HepG2 (cell line): ENCODE results near the gene ATP8A2. TPM values are rescaled to one million over a fixed set of nuclear protein-coding genes. Genes with fewer than 3 reads are reported as not detected.

ENCODE experiments used
- ATAC-seq: fragments of 200-7000 bp; cut with Tn5 transposase; 3 replicates; pipeline ENCODE4 v1.9.1; 2020; ENCODE audit warnings: mild to moderate bottlenecking, moderate library complexity
- BruUV-seq: library from RNA; stranded (reverse); fragments of 400-500 nt; replicated peaks from 2 replicates; lab custom pipeline; 2021; lab: Mats Ljungman, UMichigan
- CTCF ChIA-PET: fragments of 300-600 bp; formaldehyde crosslinking; extraction: SDS; loops from one replicate; lab custom pipeline; 2021; ENCODE audit warnings: low total read pairs, inconsistent platforms, low intra/inter-chr PET ratio; lab: Yijun Ruan, JAX
- POLR2A ChIA-PET: fragments of 350-600 bp; sonication (Branson Sonifier 250); formaldehyde crosslinking; loops from one replicate; lab custom pipeline; 2020; ENCODE audit warnings: antibody characterized with exemption, inconsistent platforms; lab: Yijun Ruan, JAX
- DNase-seq: peaks from one replicate; pipeline ENCODE4 v3.0.0-alpha.2; 2015; ENCODE audit warnings: low spot score
- FAIRE-seq: peaks from 3 replicates; lab custom pipeline; 2011; peaks lifted over from hg19 to GRCh38; lab: Jason Lieb, UNC
- H2AFZ ChIP-seq: one replicate; pipeline ENCODE4 v1.6.1; 2011; ENCODE audit warnings: low read length, inconsistent platforms
- H3K27ac ChIP-seq: fragments of 300-600 bp; 3 replicates; pipeline ENCODE4 v1.8.0; 2011; ENCODE audit warnings: mixed run types, mild to moderate bottlenecking, mixed read lengths, low read length, inconsistent platforms; ENCODE audit not compliant: insufficient read depth; ENCODE audit errors: extremely low read length
- H3K27me3 ChIP-seq, 2 experiments: fragments of 200-600 bp in 1 of 2; 2 replicates in 1 of 2; 3 replicates in 1 of 2; pipeline versions ENCODE4 v1.6.0 to v1.8.0; 2011; ENCODE audit warnings: low read length in 2 of 2, mild to moderate bottlenecking in 2 of 2, moderate library complexity in 2 of 2, inconsistent platforms in 1 of 2; ENCODE audit not compliant: insufficient read depth in 2 of 2, control insufficient read depth in 1 of 2
- H3K36me3 ChIP-seq, 2 experiments: fragments of 200-600 bp in 1 of 2; replicated peaks in 1 of 2; 2 replicates in 1 of 2; 3 replicates in 1 of 2; pipeline versions ENCODE4 v1.5.1 to v1.8.0; 2011; ENCODE audit warnings: low read length in 2 of 2, inconsistent platforms in 1 of 2; ENCODE audit not compliant: insufficient read depth in 2 of 2, control insufficient read depth in 1 of 2
- H3K4me1 ChIP-seq: 2 replicates; pipeline ENCODE4 v1.5.1; 2012; ENCODE audit warnings: low read length, inconsistent platforms; ENCODE audit not compliant: insufficient read depth
- H3K4me2 ChIP-seq: 2 replicates; pipeline ENCODE4 v1.6.0; 2011; ENCODE audit warnings: low read depth, low read length, inconsistent platforms
- H3K4me3 ChIP-seq, 3 experiments: fragments of 200-600 bp in 1 of 3; sonication (generic), shearing (Covaris generic) in 1 of 3; replicated peaks in 1 of 3; 2 replicates each; pipeline ENCODE4 v1.5.1; 2011 to 2016; ENCODE audit warnings: low read length in 3 of 3, inconsistent platforms in 2 of 3, low read depth in 2 of 3, mild to moderate bottlenecking in 2 of 3, control low read depth in 1 of 3, mixed read lengths in 1 of 3; ENCODE audit not compliant: insufficient read depth in 1 of 3
- H3K79me2 ChIP-seq: one replicate; pipeline ENCODE4 v1.6.1; 2011; ENCODE audit warnings: low read length, inconsistent platforms; ENCODE audit not compliant: insufficient read depth
- H3K9ac ChIP-seq: 2 replicates; pipeline ENCODE4 v1.6.0; 2011; ENCODE audit warnings: mild to moderate bottlenecking, low read depth, low read length, inconsistent platforms; ENCODE audit not compliant: insufficient read depth
- H3K9me3 ChIP-seq: 2 replicates; pipeline ENCODE4 v1.5.1; 2012; ENCODE audit warnings: mild to moderate bottlenecking, low read length
- H4K20me1 ChIP-seq: 2 replicates; pipeline ENCODE4 v1.6.0; 2011; ENCODE audit warnings: inconsistent platforms, mild to moderate bottlenecking, low read length, moderate library complexity; ENCODE audit not compliant: insufficient read depth
- BHLHE40 ChIP-seq: IDR thresholded peaks from 2 replicates; pipeline ENCODE4 v1.6.1; 2011; ENCODE audit warnings: low read length, improper control_type of control experiment
- DNMT1 ChIP-seq: sonication (generic); formaldehyde crosslinking; IDR thresholded peaks from 2 replicates; pipeline ENCODE4 v1.5.1; 2020; ENCODE audit warnings: mild to moderate bottlenecking, missing genetic modification reagents
- DPF2 ChIP-seq: sonication (generic); formaldehyde crosslinking; IDR thresholded peaks from 2 replicates; pipeline ENCODE4 v1.4.0; 2020; ENCODE audit warnings: mild to moderate bottlenecking, low read depth, missing genetic modification reagents, borderline replicate concordance
- FLYWCH1 ChIP-seq: sonication (generic); formaldehyde crosslinking; IDR thresholded peaks from 2 replicates; pipeline ENCODE4 v1.8.1; 2023; ENCODE audit warnings: mild to moderate bottlenecking, missing genetic modification reagents
- GMEB2 ChIP-seq: IDR thresholded peaks from 2 replicates; pipeline ENCODE4 v1.6.1; 2016; ENCODE audit warnings: missing biosample characterization, missing genetic modification reagents, low read depth
- HOXA5 ChIP-seq: sonication (generic); formaldehyde crosslinking; IDR thresholded peaks from 2 replicates; pipeline ENCODE4 v1.4.0; 2020; ENCODE audit warnings: missing genetic modification reagents
- KAT7 ChIP-seq: IDR thresholded peaks from 2 replicates; pipeline ENCODE4 v1.6.1; 2018; ENCODE audit warnings: borderline replicate concordance, missing compliant biosample characterization
- MAZ ChIP-seq, 2 experiments: sonication (generic) in 1 of 2; formaldehyde crosslinking in 1 of 2; IDR thresholded peaks; 2 replicates each; pipeline versions ENCODE4 v1.5.0 to v1.6.1; 2012 to 2020; ENCODE audit warnings: low read depth in 2 of 2, mild to moderate bottlenecking in 2 of 2, borderline replicate concordance in 1 of 2, improper control_type of control experiment in 1 of 2, low read length in 1 of 2, missing genetic modification reagents in 1 of 2, moderate library complexity in 1 of 2
- MXD3 ChIP-seq: IDR thresholded peaks from 2 replicates; pipeline ENCODE4 v1.6.1; 2016; ENCODE audit warnings: mild to moderate bottlenecking, missing biosample characterization, missing genetic modification reagents
- NFATC3 ChIP-seq: sonication (generic); formaldehyde crosslinking; IDR thresholded peaks from 2 replicates; pipeline ENCODE4 v1.5.1; 2020; ENCODE audit warnings: mild to moderate bottlenecking, missing genetic modification reagents
- RBM22 ChIP-seq: fragments of 200-400 bp; formaldehyde crosslinking; optimal IDR thresholded peaks from 2 replicates; pipeline ENCODE3; 2017; ENCODE audit warnings: mild to moderate bottlenecking, low read length, moderate library complexity
- TAF1 ChIP-seq: sonication (generic); formaldehyde crosslinking; IDR thresholded peaks from 2 replicates; pipeline ENCODE4 v1.4.0; 2020; ENCODE audit warnings: missing genetic modification reagents
- TBP ChIP-seq: sonication (generic); formaldehyde crosslinking; IDR thresholded peaks from 2 replicates; pipeline ENCODE4 v1.5.0; 2020; ENCODE audit warnings: missing genetic modification reagents
- TCF12 ChIP-seq, 2 experiments: fragments of 450-650 bp in 1 of 2; sonication (generic) in 1 of 2; formaldehyde crosslinking in 1 of 2; IDR thresholded peaks; 2 replicates each; pipeline versions ENCODE4 v1.6.1 to v1.8.0; 2017 to 2022; ENCODE audit warnings: antibody characterized with exemption in 1 of 2, mild to moderate bottlenecking in 1 of 2, missing genetic modification reagents in 1 of 2, moderate library complexity in 1 of 2
- USF2 ChIP-seq, 2 experiments: sonication (generic) in 1 of 2; formaldehyde crosslinking in 1 of 2; IDR thresholded peaks; 2 replicates each; pipeline versions ENCODE4 v1.5.1 to v1.6.1; 2011 to 2020; ENCODE audit warnings: borderline replicate concordance in 1 of 2, low read depth in 1 of 2, low read length in 1 of 2, mild to moderate bottlenecking in 1 of 2, missing genetic modification reagents in 1 of 2, moderate library complexity in 1 of 2
- ZNF24 ChIP-seq: fragments of 450-650 bp; IDR thresholded peaks from 2 replicates; pipeline ENCODE4 v1.6.1; 2017; ENCODE audit warnings: antibody characterized with exemption, mild to moderate bottlenecking
- ZNF800 ChIP-seq: sonication (generic); formaldehyde crosslinking; IDR thresholded peaks from 2 replicates; pipeline ENCODE4 v1.4.0; 2020; ENCODE audit warnings: missing genetic modification reagents
- WGBS: methylation state at CpG from one replicate; pipeline ENCODE4 v1.1.6; 2017; ENCODE audit warnings: low lambda C conversion rate; 5-methylcytosine and 5-hydroxymethylcytosine counted together
- in situ Hi-C: cut with HindIII; loops from 2 replicates; pipeline ENCODE4 v1.10.0; 2017; ENCODE audit warnings: low pct_unique_long_range_greater_than_20kb; ENCODE audit not compliant: extremely low pct_ligation_motif_present
- intact Hi-C: fragments of 100-400 bp; cut with micrococcal nuclease; formaldehyde crosslinking; loops from one replicate; pipeline ENCODE4 v1.10.0; 2022; ENCODE audit not compliant: unreplicated experiment
- polyA plus RNA-seq, 8 experiments: library from polyadenylated mRNA; depleted of rRNA in 3 of 8; stranded (reverse) in 7 of 8; unstranded in 1 of 8; fragments of >200 nt; fragmentation: Illumina TruSeq in 4 of 8; extraction: Trizol in 4 of 8; gene quantifications; 2 replicates each; pipeline versions ENCODE4 v1.2.1 to v1.2.3, GENCODE V29; 2011 to 2016; ENCODE audit warnings: low read depth in 4 of 8, missing spikeins in 1 of 8, mixed read lengths in 1 of 8; ENCODE audit not compliant: insufficient read depth in 1 of 8
- total RNA-seq, 5 experiments: library from RNA; depleted of rRNA; stranded (reverse); fragments of >200 nt; fragmentation: Illumina TruSeq; extraction: Trizol; gene quantifications; 2 replicates each; pipeline ENCODE4 v1.2.3, GENCODE V29; 2016; ENCODE audit warnings: low read depth in 1 of 5

The ATP8A2 gene
- total and polyA plus RNA-seq, 2 of the 13 experiments (the other 11 are each of a cell fraction or from before 2014, with no cell fraction given) = 0.09 TPM; not detected in 1

- TF ChIP-seq USF2 (IDR thresholded peaks at IDR 0.05; ENCODE audit: low read depth, low read length) (no peak), USF2 (CRISPR knock-in tag; IDR thresholded peaks at IDR 0.05; ENCODE audit: borderline replicate concordance) (no peak), FLYWCH1 (CRISPR knock-in tag) (no peak), TBP (CRISPR knock-in tag) (no peak)
Measured at GRCh38 chr13:25762795-25763377, 391.1 kb downstream of the ATP8A2 start (continued).

GRCh38 chr13:25764378-25764777 lies 392.6 kb downstream of the ATP8A2 start:
- 7% methylated on average over 4 of the region's 4 CpGs for WGBS
- H3K9ac ChIP-seq = no peak overlapping the region
- no peak overlapping the region for H3K27ac ChIP-seq
- no peaks in the 10 kb centered on the region for H3K9me3 ChIP-seq
- H3K4me2 ChIP-seq = no peak overlapping the region
- DNase-seq = no peak
- H2AFZ ChIP-seq = no peak overlapping the region
- ATAC-seq = no peak
- H3K27me3 ChIP-seq = no peaks in the 10 kb centered on the region
- in situ Hi-C loops (no loop called here), intact Hi-C loops (no loop called here)
- no TSS peak for BruUV-seq
- FAIRE-seq = no peak
- H3K4me3 ChIP-seq = no peak overlapping the region
- H4K20me1 ChIP-seq = no peaks in the 10 kb centered on the region
- ChIA-PET CTCF (no interaction called here), POLR2A (no interaction called here)
- no peaks in the 10 kb centered on the region for H3K79me2 ChIP-seq
- no peaks in the 10 kb centered on the region for H3K4me1 ChIP-seq
- no peaks in the 10 kb centered on the region for H3K36me3 ChIP-seq
- no peak for TF ChIP-seq DPF2 (CRISPR knock-in tag)
- TF ChIP-seq TCF12 (IDR thresholded peaks at IDR 0.05) = no peak
- TF ChIP-seq TCF12 (CRISPR knock-in tag; IDR thresholded peaks at IDR 0.05) = no peak
- no peak for TF ChIP-seq BHLHE40
- TF ChIP-seq HOXA5 (CRISPR knock-in tag) = no peak
- no peak for TF ChIP-seq GMEB2
- TF ChIP-seq RBM22 = no peak
- TF ChIP-seq NFATC3 (CRISPR knock-in tag) = no peak
- no peak for TF ChIP-seq ZNF24
- TF ChIP-seq MXD3 (CRISPR knock-in tag) = no peak
- TF ChIP-seq MAZ (IDR thresholded peaks at IDR 0.05; ENCODE audit: borderline replicate concordance, low read depth, low read length) = no peak
- no peak for TF ChIP-seq MAZ (CRISPR knock-in tag; IDR thresholded peaks at IDR 0.05; ENCODE audit: low read depth)
- no peak for TF ChIP-seq ZNF800 (CRISPR knock-in tag)
- no peak for TF ChIP-seq KAT7 (CRISPR knock-in tag)
- TF ChIP-seq TAF1 (CRISPR knock-in tag) = no peak
- no peak for TF ChIP-seq DNMT1
